Spleen (tissue), 7 donors: ENCODE data around the gene GADD45B.

Experiments
- POLR2A ChIP-seq, 3 donors: fragments of 450-650 bp; IDR thresholded peaks; one replicate each; pipeline ENCODE4 v1.5.1; 2017; ENCODE audit warnings: antibody characterized with exemption in 3 of 3, mild to moderate bottlenecking in 1 of 3
- TF ChIP-seq, protein P1 (sequence below), 11 experiments: fragments of 200-600 bp in 7 of 11; fragments of 450-650 bp in 4 of 11; sonication (generic) in 4 of 11; IDR thresholded peaks in 8 of 11; conservative IDR thresholded peaks in 3 of 11; 1 replicate in 7 of 11; 2 replicates in 4 of 11; pipeline versions ENCODE4 v1.4.0 to v1.8.0; 2016 to 2021; ENCODE audit warnings: antibody characterized with exemption in 11 of 11, inconsistent platforms in 4 of 11, mild to moderate bottlenecking in 1 of 11
- donor health status: DM: no; HTN: no; CAD: no; lungs with moderate emphysema.
- donor health status: DM: no; HTN: no; CAD: no.
- donor health status: DM: no; HTN: no; CAD: no.

- TF ChIP-seq, protein P1, sequence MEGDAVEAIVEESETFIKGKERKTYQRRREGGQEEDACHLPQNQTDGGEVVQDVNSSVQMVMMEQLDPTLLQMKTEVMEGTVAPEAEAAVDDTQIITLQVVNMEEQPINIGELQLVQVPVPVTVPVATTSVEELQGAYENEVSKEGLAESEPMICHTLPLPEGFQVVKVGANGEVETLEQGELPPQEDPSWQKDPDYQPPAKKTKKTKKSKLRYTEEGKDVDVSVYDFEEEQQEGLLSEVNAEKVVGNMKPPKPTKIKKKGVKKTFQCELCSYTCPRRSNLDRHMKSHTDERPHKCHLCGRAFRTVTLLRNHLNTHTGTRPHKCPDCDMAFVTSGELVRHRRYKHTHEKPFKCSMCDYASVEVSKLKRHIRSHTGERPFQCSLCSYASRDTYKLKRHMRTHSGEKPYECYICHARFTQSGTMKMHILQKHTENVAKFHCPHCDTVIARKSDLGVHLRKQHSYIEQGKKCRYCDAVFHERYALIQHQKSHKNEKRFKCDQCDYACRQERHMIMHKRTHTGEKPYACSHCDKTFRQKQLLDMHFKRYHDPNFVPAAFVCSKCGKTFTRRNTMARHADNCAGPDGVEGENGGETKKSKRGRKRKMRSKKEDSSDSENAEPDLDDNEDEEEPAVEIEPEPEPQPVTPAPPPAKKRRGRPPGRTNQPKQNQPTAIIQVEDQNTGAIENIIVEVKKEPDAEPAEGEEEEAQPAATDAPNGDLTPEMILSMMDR (IDR thresholded peaks at IDR 0.05 in 8 of 11, conservative IDR thresholded peaks at IDR 0.05 in 3 of 11), result no peak
- TF ChIP-seq POLR2A (IDR thresholded peaks at IDR 0.05), result no peak
Measured at GRCh38 chr19:2468596-2468995, 7.3 kb upstream of the GADD45B start.
